Measurements from ENCODE around the gene RPTOR. TPM values are rescaled to one million over a fixed set of nuclear protein-coding genes. Genes with fewer than 3 reads are reported as not detected.
"Not testable (repeated sequence)": the region's sequence is repeated elsewhere in the genome, so short reads cannot be mapped to it uniquely, and the experiment has no call there.

Gene RPTOR
- total RNA-seq, 2 experiments from 2014 or later = 32.4 to 35.4 TPM

DNA sequence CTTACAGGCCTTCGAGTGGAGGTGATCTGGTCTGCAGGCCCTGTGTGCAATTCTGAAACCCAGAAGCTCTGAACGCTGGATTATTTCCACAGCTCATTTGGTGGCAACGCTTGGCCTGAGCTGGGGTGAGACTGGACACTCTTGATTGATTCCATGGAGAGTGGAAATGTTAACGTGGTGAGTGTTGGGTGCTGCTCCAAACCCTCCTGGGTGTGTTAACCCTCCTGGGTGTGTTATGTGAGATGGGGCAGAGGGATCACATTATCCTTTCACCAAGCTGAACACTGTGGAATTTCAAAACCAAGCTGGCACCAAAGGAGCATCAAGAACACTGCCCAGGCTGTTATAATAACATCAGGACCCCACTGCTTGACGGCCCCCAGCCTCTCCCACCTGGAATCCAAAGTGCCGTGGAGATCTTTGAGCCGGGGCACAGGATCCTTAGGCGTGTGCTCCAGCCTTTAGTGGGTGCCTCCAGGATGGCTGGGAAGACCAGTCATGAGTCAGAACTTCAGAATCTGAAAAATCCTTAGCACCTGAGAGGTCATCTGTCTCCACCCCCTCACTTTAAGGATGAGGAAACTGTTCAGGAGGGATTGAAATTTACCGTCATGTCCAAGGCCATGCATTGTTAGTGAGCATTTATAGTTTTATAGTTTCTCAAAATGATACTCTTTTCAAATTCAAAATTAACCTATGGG is 75.0 kb downstream of the RPTOR start:
- CTCF ChIA-PET = interaction anchor here (1.1 to 1.5 kb wide), 3 partner anchors 23 to 162 kb away, joined by 3 to 4 read pairs (median 3); no protein-coding TSS in a partner anchor
- H3K27ac Mint-ChIP-seq = no peak overlapping the region
- DNase-seq = no peak
- H3K36me3 Mint-ChIP-seq (ENCODE audit: low read depth) = no peaks in the 10 kb centered on the region
- peaks cover 53% of the 10 kb centered on the region for H3K4me1 Mint-ChIP-seq (ENCODE audit: low read depth)
- H3K4me3 Mint-ChIP-seq = no peak overlapping the region
- H3K27me3 Mint-ChIP-seq (ENCODE audit: low read depth) = no peaks in the 10 kb centered on the region
- intact Hi-C loops (cut with micrococcal nuclease) = loop anchor here (2.0 kb wide), 1 partner anchor 37 kb away; no protein-coding TSS in a partner anchor
- H3K9me3 Mint-ChIP-seq = no peaks in the 10 kb centered on the region

GRCh38 chr17:80621335-80621996 is 76.8 kb downstream of the RPTOR start:
- Mint-ChIP-seq H3K4me1 (ENCODE audit: low read depth) (peaks cover 39% of the 10 kb centered on the region), H3K27ac (no peak overlapping the region)

DNA sequence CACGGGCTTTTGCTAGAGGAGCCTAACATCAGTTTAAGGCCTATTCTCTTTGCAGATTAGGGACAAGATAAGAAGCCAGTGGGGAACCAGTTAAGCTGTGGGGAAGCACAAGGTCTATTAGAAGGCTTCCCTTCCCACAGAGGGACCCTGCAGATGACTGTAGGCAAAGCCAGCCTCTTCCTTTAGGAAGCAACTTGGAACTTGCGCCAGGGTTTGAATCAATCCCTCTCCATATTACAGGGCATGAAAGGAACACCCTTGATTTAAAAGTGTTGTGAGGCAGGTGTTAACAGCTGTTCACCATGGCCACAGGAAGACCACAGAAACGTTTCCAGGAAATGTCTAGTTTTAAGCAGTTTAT is 77.3 kb downstream of the RPTOR start:
- Mint-ChIP-seq H3K27me3 (ENCODE audit: low read depth) (no peaks in the 10 kb centered on the region), H3K9me3 (no peaks in the 10 kb centered on the region), H3K4me1 (ENCODE audit: low read depth) (peaks cover 39% of the 10 kb centered on the region), H3K27ac (no peak overlapping the region), H3K36me3 (ENCODE audit: low read depth) (peaks cover 7% of the 10 kb centered on the region), H3K4me3 (no peak overlapping the region)
- intact Hi-C loops (cut with micrococcal nuclease) = no loop called here
- DNase-seq = no peak
- CTCF ChIA-PET = no interaction called here

More at GRCh38 chr17:80621335-80621996, 76.8 kb downstream of the RPTOR start:
- intact Hi-C loops (cut with micrococcal nuclease) = no loop called here
- peaks cover 4% of the 10 kb centered on the region for H3K36me3 Mint-ChIP-seq (ENCODE audit: low read depth)
- CTCF ChIA-PET = interaction anchor here (0.7 kb wide), 1 partner anchor 147 kb away, joined by 3 read pairs; no protein-coding TSS in a partner anchor
- H3K9me3 Mint-ChIP-seq = no peaks in the 10 kb centered on the region
- no peaks in the 10 kb centered on the region for H3K27me3 Mint-ChIP-seq (ENCODE audit: low read depth)
- DNase-seq = no peak
- H3K4me3 Mint-ChIP-seq = no peak overlapping the region

DNA sequence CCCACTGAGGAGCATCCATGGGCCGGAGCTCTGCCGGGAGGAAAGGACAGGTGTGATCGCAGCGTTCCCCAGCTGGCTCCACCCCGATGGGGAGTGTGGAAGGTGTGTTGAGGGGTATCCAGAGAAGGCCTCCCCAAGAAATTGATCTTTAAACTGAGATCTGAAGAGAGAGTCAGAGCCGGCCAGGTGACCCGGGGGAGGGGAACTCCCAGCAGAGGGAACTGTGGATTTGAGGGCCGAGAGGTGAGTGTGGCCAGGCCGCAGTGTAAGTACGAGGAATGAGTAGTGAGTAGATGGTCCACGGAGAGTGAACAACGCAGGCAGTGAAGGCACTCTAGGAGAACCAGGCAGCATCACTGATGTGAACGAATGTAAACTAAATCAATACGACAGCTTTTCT is 80.2 kb downstream of the RPTOR start:
- Mint-ChIP-seq H3K27ac (no peak overlapping the region), H3K9me3 (no peaks in the 10 kb centered on the region), H3K4me1 (ENCODE audit: low read depth) (peaks cover 23% of the 10 kb centered on the region), H3K27me3 (ENCODE audit: low read depth) (no peaks in the 10 kb centered on the region), H3K4me3 (no peak overlapping the region), H3K36me3 (ENCODE audit: low read depth) (peaks cover 12% of the 10 kb centered on the region)
- DNase-seq = no peak
- intact Hi-C loops (cut with micrococcal nuclease) = no loop called here
- CTCF ChIA-PET = interaction anchor here (1.0 to 1.6 kb wide), 2 partner anchors 48 to 49 kb away, joined by 3 read pairs; no protein-coding TSS in a partner anchor

DNA sequence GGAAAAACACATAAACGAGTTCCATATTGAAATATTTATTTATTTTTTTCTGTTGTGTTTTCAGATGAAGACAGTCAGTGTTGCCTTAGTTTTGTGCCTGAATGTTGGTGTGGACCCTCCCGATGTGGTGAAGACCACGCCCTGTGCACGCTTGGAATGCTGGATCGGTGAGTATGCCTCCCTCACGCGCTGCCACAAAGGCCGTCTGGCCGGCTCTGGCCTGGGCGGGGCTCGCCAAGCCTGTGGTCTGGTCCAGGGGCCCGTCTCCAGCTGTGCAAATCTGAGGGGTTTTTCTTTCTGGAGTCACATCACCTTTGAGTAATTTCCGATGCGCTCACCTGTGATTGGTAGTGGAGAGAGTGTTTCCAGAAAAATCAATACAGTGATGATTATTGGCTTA is 81.0 kb downstream of the RPTOR start:
- DNase-seq = no peak
- intact Hi-C loops (cut with micrococcal nuclease) = no loop called here
- CTCF ChIA-PET = interaction anchor here (1.6 kb wide), 1 partner anchor 49 kb away, joined by 3 read pairs; no protein-coding TSS in a partner anchor
- Mint-ChIP-seq H3K9me3 (no peaks in the 10 kb centered on the region), H3K27me3 (ENCODE audit: low read depth) (no peaks in the 10 kb centered on the region), H3K4me3 (no peak overlapping the region), H3K27ac (no peak overlapping the region), H3K36me3 (ENCODE audit: low read depth) (peaks cover 12% of the 10 kb centered on the region), H3K4me1 (ENCODE audit: low read depth) (peaks cover 22% of the 10 kb centered on the region)

DNA sequence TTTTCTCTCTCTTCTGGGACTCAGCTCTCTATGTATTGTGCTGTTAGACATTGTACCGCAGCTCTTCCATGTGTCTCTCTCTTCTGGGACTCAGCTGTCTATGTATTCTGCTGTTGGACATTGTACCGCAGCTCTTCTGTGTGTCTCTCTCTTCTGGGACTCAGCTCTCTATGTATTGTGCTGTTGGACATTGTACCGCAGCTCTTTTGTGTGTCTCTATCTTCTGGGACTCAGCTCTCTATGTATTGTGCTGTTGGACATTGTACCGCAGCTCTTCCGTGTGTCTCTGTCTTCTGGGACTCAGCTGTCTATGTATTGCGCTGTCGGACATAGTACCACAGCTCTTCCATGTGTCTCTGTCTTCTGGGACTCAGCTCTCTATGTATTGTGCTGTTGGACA is 84.2 kb downstream of the RPTOR start:
- H3K9me3 Mint-ChIP-seq; H3K4me3 Mint-ChIP-seq; DNase-seq; H3K4me1 Mint-ChIP-seq (ENCODE audit: low read depth); intact Hi-C loops (cut with micrococcal nuclease); CTCF ChIA-PET; H3K27ac Mint-ChIP-seq; H3K27me3 Mint-ChIP-seq (ENCODE audit: low read depth): not testable (repeated sequence)
- peaks cover 15% of the 10 kb centered on the region for H3K36me3 Mint-ChIP-seq (ENCODE audit: low read depth)

DNA sequence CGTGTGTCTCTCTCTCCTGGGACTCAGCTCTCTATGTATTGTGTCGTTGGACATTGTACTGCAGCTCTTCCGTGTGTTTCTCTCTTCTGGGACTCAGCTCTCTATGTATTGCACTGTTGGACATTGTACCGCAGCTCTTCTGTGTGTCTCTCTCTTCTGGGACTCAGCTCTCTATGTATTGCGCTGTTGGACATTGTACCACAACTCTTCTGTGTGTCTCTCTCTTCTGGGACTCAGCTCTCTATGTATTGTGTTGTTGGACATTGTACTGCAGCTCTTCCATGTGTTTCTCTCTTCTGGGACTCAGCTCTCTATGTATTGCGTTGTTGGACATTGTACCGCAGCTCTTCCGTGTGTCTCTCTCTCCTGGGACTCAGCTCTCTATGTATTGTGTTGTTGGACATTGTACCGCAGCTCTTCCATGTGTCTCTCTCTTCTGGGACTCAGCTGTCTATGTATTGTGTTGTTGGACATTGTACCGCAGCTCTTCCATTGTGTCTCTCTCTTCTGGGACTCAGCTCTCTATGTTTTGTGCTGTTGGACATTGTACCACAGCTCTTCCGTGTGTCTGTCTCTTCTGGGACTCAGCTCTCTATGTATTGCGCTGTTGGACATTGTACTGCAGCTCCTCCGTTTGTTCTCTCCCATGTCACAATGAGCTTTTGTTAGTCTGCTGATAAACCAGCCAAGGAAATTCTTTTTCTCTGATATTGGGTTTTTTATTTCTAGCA is 84.8 kb downstream of the RPTOR start:
- Mint-ChIP-seq H3K4me1 (ENCODE audit: low read depth) (peaks cover 3% of the 10 kb centered on the region), H3K9me3 (no peaks in the 10 kb centered on the region), H3K27ac (no peak overlapping the region), H3K27me3 (ENCODE audit: low read depth) (no peaks in the 10 kb centered on the region), H3K4me3 (no peak overlapping the region), H3K36me3 (ENCODE audit: low read depth) (peaks cover 15% of the 10 kb centered on the region)
- CTCF ChIA-PET = no interaction called here
- DNase-seq = no peak
- intact Hi-C loops (cut with micrococcal nuclease) = no loop called here

GRCh38 chr17:80630560-80631120 is 86.0 kb downstream of the RPTOR start:
- H3K27ac Mint-ChIP-seq = no peak overlapping the region
- H3K9me3 Mint-ChIP-seq = no peaks in the 10 kb centered on the region
- intact Hi-C loops (cut with micrococcal nuclease) = no loop called here
- CTCF ChIA-PET = interaction anchor here (0.6 to 1.1 kb wide), 2 partner anchors 25 to 303 kb away, joined by 3 read pairs; no protein-coding TSS in a partner anchor
- no peak overlapping the region for H3K4me3 Mint-ChIP-seq
- H3K27me3 Mint-ChIP-seq (ENCODE audit: low read depth) = no peaks in the 10 kb centered on the region
- DNase-seq = no peak
- peaks cover 15% of the 10 kb centered on the region for H3K36me3 Mint-ChIP-seq (ENCODE audit: low read depth)
- H3K4me1 Mint-ChIP-seq (ENCODE audit: low read depth) = peaks cover 5% of the 10 kb centered on the region

DNA sequence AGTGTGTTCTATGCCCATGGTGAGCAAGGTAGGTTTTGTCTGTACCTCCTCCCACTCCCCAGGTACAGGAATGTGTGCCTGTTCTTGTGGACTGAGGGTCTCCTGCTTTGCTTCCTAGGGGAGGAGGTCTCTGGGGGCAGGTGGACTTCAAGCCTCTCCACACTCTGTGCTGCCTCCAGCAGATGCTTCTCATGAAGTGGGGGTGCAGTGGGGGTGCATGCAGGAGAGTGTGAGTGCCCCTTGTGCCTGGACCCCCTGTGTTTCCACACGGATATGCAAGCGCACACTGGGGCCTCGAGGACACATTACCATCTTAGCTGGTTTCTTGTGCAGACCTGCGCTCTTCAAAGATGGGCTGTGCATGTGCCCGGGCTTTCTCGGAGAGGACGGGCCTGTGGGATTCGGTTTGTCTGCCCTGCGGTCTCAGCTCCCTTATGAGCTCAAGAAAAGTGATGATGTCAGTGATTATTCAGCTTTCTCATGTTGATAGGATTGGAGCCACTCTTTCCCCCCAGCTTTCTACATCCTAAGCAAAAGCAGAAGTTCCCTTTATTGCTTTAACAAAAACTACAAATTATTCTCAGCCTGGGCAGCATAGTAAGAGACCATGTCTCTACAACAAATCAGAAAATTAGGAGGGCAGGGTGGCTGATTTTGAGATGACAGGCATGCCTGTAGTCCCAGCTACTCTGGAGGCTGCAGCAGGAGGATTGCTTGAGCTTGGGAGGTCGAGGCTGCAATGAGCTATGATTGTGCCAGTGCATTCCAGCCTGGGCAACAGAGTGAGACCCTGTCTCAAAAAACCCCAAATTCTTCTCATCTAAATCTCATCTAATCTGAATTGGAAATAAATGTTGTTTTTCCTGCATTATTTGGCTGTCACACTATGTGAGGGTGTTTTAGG is 86.8 kb downstream of the RPTOR start:
- H3K27ac Mint-ChIP-seq = no peak overlapping the region

DNA sequence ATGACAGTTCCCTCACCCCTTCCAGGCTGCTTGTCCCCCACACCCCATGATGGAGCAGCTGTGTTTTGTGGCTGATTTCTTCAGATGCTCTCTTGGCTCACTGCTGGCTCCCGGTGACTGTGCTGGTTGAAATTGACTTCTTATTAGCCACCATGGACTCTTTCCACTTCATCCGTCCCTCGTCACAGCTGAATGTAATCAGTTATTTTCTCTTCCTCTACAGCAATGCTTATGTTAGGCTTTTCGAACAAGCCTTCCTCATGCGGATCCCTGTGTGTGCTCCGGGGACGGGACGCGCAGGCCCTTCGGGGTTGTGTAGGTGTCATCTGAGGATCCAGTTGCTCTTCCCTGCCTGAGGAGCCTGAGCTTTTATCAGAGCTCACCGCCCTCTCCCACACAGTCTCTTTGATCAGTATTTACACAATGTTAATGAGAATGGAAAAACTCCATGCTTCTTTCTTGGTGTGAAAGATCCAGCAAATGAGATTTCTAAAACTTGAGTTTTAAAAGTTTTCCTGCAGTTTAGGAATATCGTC is 87.5 kb downstream of the RPTOR start:
- H3K9me3 Mint-ChIP-seq = no peaks in the 10 kb centered on the region
- peaks cover 8% of the 10 kb centered on the region for H3K36me3 Mint-ChIP-seq (ENCODE audit: low read depth)
- H3K4me3 Mint-ChIP-seq = no peak overlapping the region
- H3K27me3 Mint-ChIP-seq (ENCODE audit: low read depth) = no peaks in the 10 kb centered on the region
- no peak overlapping the region for H3K27ac Mint-ChIP-seq
- CTCF ChIA-PET = interaction anchor here (0.7 to 1.3 kb wide), 2 partner anchors 56 to 71 kb away, joined by 3 to 5 read pairs; no protein-coding TSS in a partner anchor
- no peak for DNase-seq
- intact Hi-C loops (cut with micrococcal nuclease) = no loop called here
- H3K4me1 Mint-ChIP-seq (ENCODE audit: low read depth) = peaks cover 17% of the 10 kb centered on the region

More for the DNA sequence above, 86.8 kb downstream of the RPTOR start:
- no peak for DNase-seq
- Mint-ChIP-seq H3K9me3 (no peaks in the 10 kb centered on the region), H3K4me1 (ENCODE audit: low read depth) (peaks cover 9% of the 10 kb centered on the region), H3K27me3 (ENCODE audit: low read depth) (no peaks in the 10 kb centered on the region), H3K4me3 (no peak overlapping the region), H3K36me3 (ENCODE audit: low read depth) (peaks cover 11% of the 10 kb centered on the region)
- intact Hi-C loops (cut with micrococcal nuclease) = no loop called here
- CTCF ChIA-PET = interaction anchor here (0.6 to 1.1 kb wide), 3 partner anchors 25 to 302 kb away, joined by 3 to 5 read pairs (median 3); no protein-coding TSS in a partner anchor

- CTCF ChIA-PET = interaction anchor here (1.3 kb wide), 1 partner anchor 58 kb away, joined by 3 read pairs; no protein-coding TSS in a partner anchor
- no peaks in the 10 kb centered on the region for H3K27me3 Mint-ChIP-seq (ENCODE audit: low read depth)
- DNase-seq = no peak
- H3K4me3 Mint-ChIP-seq = no peak overlapping the region
- no peak overlapping the region for H3K27ac Mint-ChIP-seq
- intact Hi-C loops (cut with micrococcal nuclease) = no loop called here
- H3K9me3 Mint-ChIP-seq = no peaks in the 10 kb centered on the region
- peaks cover 5% of the 10 kb centered on the region for H3K36me3 Mint-ChIP-seq (ENCODE audit: low read depth)
- H3K4me1 Mint-ChIP-seq (ENCODE audit: low read depth) = peaks cover 23% of the 10 kb centered on the region
Measured at GRCh38 chr17:80633207-80633606, 88.6 kb downstream of the RPTOR start.

Measured in activated naive CD4-positive, alpha-beta T cell treated with anti-CD3 and anti-CD28 coated beads for 36 hours (primary cell).